ENCODE data around the gene UBB. TPM values are rescaled to one million over a fixed set of nuclear protein-coding genes. Genes with fewer than 3 reads are reported as not detected.

Gene UBB
- total and polyA plus RNA-seq, 7 donors: 892 to 2,667 (median 1,271) TPM

- Histone ChIP-seq H3K4me3 (no peak overlapping the region), H3K9me3 (no peaks in the 10 kb centered on the region), H3K27ac (no peak overlapping the region), H3K4me1 (no peaks in the 10 kb centered on the region), H3K27me3 (no peaks in the 10 kb centered on the region), H3K36me3 (peaks cover 0 to 20% (median 3%) of the 10 kb centered on the region in 4 donors)
- peak; percentile 56 for DNase-seq
- TF ChIP-seq POLR2A (IDR thresholded peaks at IDR 0.05) (no peak), POLR2AphosphoS5 (IDR thresholded peaks at IDR 0.05) (no peak), EP300 (IDR thresholded peaks at IDR 0.05) (no peak)
- TF ChIP-seq, protein P1, sequence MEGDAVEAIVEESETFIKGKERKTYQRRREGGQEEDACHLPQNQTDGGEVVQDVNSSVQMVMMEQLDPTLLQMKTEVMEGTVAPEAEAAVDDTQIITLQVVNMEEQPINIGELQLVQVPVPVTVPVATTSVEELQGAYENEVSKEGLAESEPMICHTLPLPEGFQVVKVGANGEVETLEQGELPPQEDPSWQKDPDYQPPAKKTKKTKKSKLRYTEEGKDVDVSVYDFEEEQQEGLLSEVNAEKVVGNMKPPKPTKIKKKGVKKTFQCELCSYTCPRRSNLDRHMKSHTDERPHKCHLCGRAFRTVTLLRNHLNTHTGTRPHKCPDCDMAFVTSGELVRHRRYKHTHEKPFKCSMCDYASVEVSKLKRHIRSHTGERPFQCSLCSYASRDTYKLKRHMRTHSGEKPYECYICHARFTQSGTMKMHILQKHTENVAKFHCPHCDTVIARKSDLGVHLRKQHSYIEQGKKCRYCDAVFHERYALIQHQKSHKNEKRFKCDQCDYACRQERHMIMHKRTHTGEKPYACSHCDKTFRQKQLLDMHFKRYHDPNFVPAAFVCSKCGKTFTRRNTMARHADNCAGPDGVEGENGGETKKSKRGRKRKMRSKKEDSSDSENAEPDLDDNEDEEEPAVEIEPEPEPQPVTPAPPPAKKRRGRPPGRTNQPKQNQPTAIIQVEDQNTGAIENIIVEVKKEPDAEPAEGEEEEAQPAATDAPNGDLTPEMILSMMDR (IDR thresholded peaks at IDR 0.05): no peak
- intact Hi-C loops (cut with DNase I): no loop called here
- WGBS, 2 donors: 95% methylated on average over 4 of the region's 4 CpGs
Observed at GRCh38 chr17:16342979-16343378, 37.9 kb upstream of the UBB start.

DNA sequence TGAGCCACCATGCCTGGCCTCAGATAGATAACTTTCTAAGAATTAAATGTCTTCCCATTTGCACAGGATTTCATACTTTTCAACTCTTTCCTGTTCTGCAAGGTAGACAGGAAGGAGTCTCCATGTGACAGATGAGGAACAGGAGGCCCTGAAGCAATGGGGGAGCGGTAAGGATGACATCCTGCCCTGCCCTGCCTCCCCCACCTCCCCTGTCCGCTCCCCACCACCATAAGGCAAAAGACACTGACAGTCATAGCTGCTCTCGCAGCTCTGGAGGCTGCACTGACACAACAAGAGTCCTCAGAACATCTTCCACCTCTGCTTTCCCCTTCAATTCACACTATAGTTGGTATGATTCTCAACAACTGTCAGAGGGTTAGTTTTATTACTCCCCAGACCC is 37.3 kb upstream of the UBB start:
- WGBS, 2 donors: 92 to 98% methylated on average over 3 of the region's 3 CpGs
- intact Hi-C loops (cut with DNase I): no loop called here
- Histone ChIP-seq H3K27ac (no peak overlapping the region), H3K36me3 (peaks cover 0 to 24% (median 4%) of the 10 kb centered on the region in 4 donors), H3K27me3 (no peaks in the 10 kb centered on the region), H3K4me3 (no peak overlapping the region), H3K9me3 (no peaks in the 10 kb centered on the region), H3K4me1 (no peaks in the 10 kb centered on the region)
- TF ChIP-seq, protein P1 (IDR thresholded peaks at IDR 0.05): no peak
- no peak for TF ChIP-seq EP300 (IDR thresholded peaks at IDR 0.05)
- TF ChIP-seq POLR2A (IDR thresholded peaks at IDR 0.05): no peak
- TF ChIP-seq POLR2AphosphoS5 (IDR thresholded peaks at IDR 0.05): no peak
- peak; percentile 9 for DNase-seq

DNA sequence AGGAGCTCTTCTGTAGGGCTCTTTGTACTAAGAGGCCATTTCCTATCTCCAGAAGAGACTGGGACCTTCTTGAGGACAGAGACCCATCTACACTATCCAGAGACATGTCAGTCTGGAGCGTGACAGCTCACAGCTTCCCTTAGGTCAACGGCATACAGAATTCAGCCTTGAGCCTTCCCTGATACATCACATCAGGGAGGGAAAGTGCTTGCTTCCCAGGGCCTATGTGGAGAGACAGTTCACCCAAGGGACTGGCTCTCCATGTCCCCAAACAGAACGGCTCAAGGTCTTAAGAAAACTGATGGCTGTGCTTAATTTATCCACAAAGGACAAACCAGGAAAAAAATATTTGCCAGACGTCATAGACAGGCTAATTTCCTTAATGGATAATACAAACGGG is 35.3 kb upstream of the UBB start:
- TF ChIP-seq POLR2A (IDR thresholded peaks at IDR 0.05) (no peak), POLR2AphosphoS5 (IDR thresholded peaks at IDR 0.05) (no peak), EP300 (IDR thresholded peaks at IDR 0.05) (no peak)
- TF ChIP-seq, protein P1 (IDR thresholded peaks at IDR 0.05): no peak
- WGBS, 2 donors: 89 to 93% methylated on average over 5 of the region's 5 CpGs
- Histone ChIP-seq H3K27me3 (no peaks in the 10 kb centered on the region), H3K4me1 (no peaks in the 10 kb centered on the region), H3K4me3 (no peak overlapping the region), H3K36me3 (peaks cover 0 to 31% (median 5%) of the 10 kb centered on the region in 4 donors), H3K9me3 (no peaks in the 10 kb centered on the region), H3K27ac (no peak overlapping the region)
- DNase-seq: peak; percentile 4
- intact Hi-C loops (cut with DNase I): no loop called here

DNA sequence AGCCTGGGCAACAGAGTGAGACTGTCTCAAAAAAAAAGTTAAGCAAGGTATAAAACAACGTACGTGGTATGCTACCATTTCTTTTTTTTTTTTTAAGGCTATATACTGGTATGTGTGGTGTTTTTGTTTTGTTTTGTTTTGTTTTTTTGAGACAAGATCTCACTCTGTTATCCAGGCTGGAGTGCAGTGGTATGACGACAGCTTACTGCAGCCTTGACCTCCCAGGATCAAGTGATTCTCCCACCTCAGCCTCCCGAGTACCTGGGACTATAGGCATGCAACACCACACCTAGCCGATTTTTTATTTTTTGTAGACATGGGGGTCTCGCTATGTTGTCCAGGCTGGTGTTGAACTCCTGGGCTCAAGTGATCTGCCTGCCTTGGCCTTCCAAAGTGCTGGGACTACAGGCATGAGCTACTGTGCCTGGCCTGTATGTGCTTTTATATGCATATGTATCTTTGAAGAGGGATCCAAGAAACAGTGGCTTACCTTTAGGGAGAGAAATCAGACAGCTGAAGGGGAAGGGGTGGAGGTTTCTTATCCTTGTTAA is 34.1 kb upstream of the UBB start:
- peak; percentile 13 for DNase-seq
- intact Hi-C loops (cut with DNase I): no loop called here
- Histone ChIP-seq H3K27me3 (no peaks in the 10 kb centered on the region), H3K36me3 (peaks cover 0 to 31% (median 5%) of the 10 kb centered on the region in 4 donors), H3K4me3 (no peak overlapping the region), H3K27ac (no peak overlapping the region), H3K4me1 (peaks cover 0 to 1% (median under 1%) of the 10 kb centered on the region in 4 donors), H3K9me3 (no peaks in the 10 kb centered on the region)
- WGBS, 2 donors: 94 to 96% methylated on average over 6 of the region's 6 CpGs
- TF ChIP-seq, protein P1 (IDR thresholded peaks at IDR 0.05): no peak
- TF ChIP-seq EP300 (IDR thresholded peaks at IDR 0.05): no peak
- TF ChIP-seq POLR2AphosphoS5 (IDR thresholded peaks at IDR 0.05): no peak
- TF ChIP-seq POLR2A (IDR thresholded peaks at IDR 0.05): no peak

DNA sequence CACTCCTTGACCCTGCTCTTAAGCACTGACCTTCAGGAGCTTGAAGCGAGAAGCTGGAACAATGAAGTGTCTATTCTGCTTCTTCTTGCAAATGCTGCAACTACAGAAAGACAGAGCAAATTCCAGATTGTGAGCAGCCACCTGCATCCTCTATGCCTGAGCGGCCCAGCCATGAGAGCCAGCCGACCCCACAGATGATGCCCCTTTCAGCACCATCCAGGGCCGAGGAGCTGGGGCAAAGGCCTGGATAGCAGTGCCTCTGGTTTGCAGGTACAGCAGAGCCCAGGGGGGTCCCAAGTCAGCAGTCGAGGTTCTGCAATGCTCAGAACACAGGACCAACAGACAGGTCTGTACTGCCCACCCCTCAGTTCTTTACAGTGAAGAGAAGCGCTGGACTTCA is 32.3 kb upstream of the UBB start:
- TF ChIP-seq POLR2A (IDR thresholded peaks at IDR 0.05): no peak
- TF ChIP-seq POLR2AphosphoS5 (IDR thresholded peaks at IDR 0.05): no peak
- TF ChIP-seq, protein P1 (IDR thresholded peaks at IDR 0.05): no peak
- TF ChIP-seq EP300 (IDR thresholded peaks at IDR 0.05): no peak
- DNase-seq: peak; percentile 41
- H3K9me3 ChIP-seq: no peaks in the 10 kb centered on the region
- no peaks in the 10 kb centered on the region for H3K27me3 ChIP-seq
- 93 to 95% methylated on average over 6 of the region's 6 CpGs for WGBS, 2 donors
- H3K4me3 ChIP-seq: no peak overlapping the region
- intact Hi-C loops (cut with DNase I): no loop called here
- H3K27ac ChIP-seq: no peak overlapping the region
- H3K36me3 ChIP-seq: peaks cover 0 to 19% (median 2%) of the 10 kb centered on the region in 4 donors
- peaks cover 0 to 12% (median 9%) of the 10 kb centered on the region in 4 donors for H3K4me1 ChIP-seq
